ENCODE data around the gene SPTB. TPM values are rescaled to one million over a fixed set of nuclear protein-coding genes. Genes with fewer than 3 reads are reported as not detected.

Gene SPTB
- total RNA-seq, 1 experiment from 2014 or later: 1.9 TPM

- DNase-seq (ENCODE audit: low read depth): no peak
Measured at GRCh38 chr14:64855721-64856528, 23.8 kb downstream of the SPTB start.

- no peak for DNase-seq (ENCODE audit: low read depth)
Measured at GRCh38 chr14:64850369-64851137, 29.2 kb downstream of the SPTB start.

- DNase-seq (ENCODE audit: low read depth): no peak
Measured at GRCh38 chr14:64849940-64850339, 29.8 kb downstream of the SPTB start.

- no peak for DNase-seq (ENCODE audit: low read depth)
Measured at GRCh38 chr14:64848239-64848638, 31.5 kb downstream of the SPTB start.

GRCh38 chr14:64846319-64846718 is 33.4 kb downstream of the SPTB start:
- DNase-seq (ENCODE audit: low read depth): no peak

GRCh38 chr14:64845878-64846277 is 33.8 kb downstream of the SPTB start:
- DNase-seq (ENCODE audit: low read depth): peak; percentile 44

GRCh38 chr14:64844969-64845536 is 34.7 kb downstream of the SPTB start:
- no peak for DNase-seq (ENCODE audit: low read depth)

GRCh38 chr14:64844272-64844671 is 35.4 kb downstream of the SPTB start:
- no peak for DNase-seq (ENCODE audit: low read depth)

- DNase-seq (ENCODE audit: low read depth): no peak
Measured at GRCh38 chr14:64843548-64843947, 36.2 kb downstream of the SPTB start.

GRCh38 chr14:64841772-64842750 is 37.6 kb downstream of the SPTB start:
- no peak for DNase-seq (ENCODE audit: low read depth)

GRCh38 chr14:64841121-64841651 is 38.5 kb downstream of the SPTB start:
- DNase-seq (ENCODE audit: low read depth): peak; percentile 84

- DNase-seq (ENCODE audit: low read depth): no peak
Measured at GRCh38 chr14:64838656-64839055, 41.1 kb downstream of the SPTB start.

- no peak for DNase-seq (ENCODE audit: low read depth)
Measured at GRCh38 chr14:64835431-64835830, 44.3 kb downstream of the SPTB start.

GRCh38 chr14:64834965-64835364 is 44.7 kb downstream of the SPTB start:
- no peak for DNase-seq (ENCODE audit: low read depth)

- DNase-seq (ENCODE audit: low read depth): no peak
Measured at GRCh38 chr14:64831419-64831818, 48.3 kb downstream of the SPTB start.

- DNase-seq (ENCODE audit: low read depth): no peak
Measured at GRCh38 chr14:64830961-64831360, 48.7 kb downstream of the SPTB start.

GRCh38 chr14:64828071-64828470 is 51.6 kb downstream of the SPTB start:
- no peak for DNase-seq (ENCODE audit: low read depth)

GRCh38 chr14:64826845-64827244 is 52.9 kb downstream of the SPTB start:
- peak; percentile 15 for DNase-seq (ENCODE audit: low read depth)

- DNase-seq (ENCODE audit: low read depth): peak; percentile 21
Measured at GRCh38 chr14:64826333-64826732, 53.4 kb downstream of the SPTB start.

- no peak for DNase-seq (ENCODE audit: low read depth)
Measured at GRCh38 chr14:64825509-64825908, 54.2 kb downstream of the SPTB start.

- no peak for DNase-seq (ENCODE audit: low read depth)
Measured at GRCh38 chr14:64825006-64825405, 54.7 kb downstream of the SPTB start.

Data from HT1080 (cell line).